IMR-90 (cell line): Measurements from ENCODE around the gene NNMT. TPM values are rescaled to one million over a fixed set of nuclear protein-coding genes. Genes with fewer than 3 reads are reported as not detected.

Experiments
- ATAC-seq: fragments of 200-7000 bp; cut with Tn5 transposase; 2 replicates; pipeline ENCODE4 v1.9.1; 2020; ENCODE audit warnings: low read depth, mild to moderate bottlenecking, moderate library complexity
- BruUV-seq: library from RNA; stranded (reverse); fragments of 400-500 nt; replicated peaks from 2 replicates; lab custom pipeline; 2021; lab: Mats Ljungman, UMichigan
- CTCF ChIA-PET: fragments of 300-600 bp; formaldehyde crosslinking; extraction: SDS; loops from one replicate; lab custom pipeline; 2021; ENCODE audit warnings: antibody characterized with exemption; lab: Yijun Ruan, JAX
- POLR2A ChIA-PET: fragments of 300-600 bp; sonication (Branson Sonifier 250); formaldehyde crosslinking; loops from one replicate; lab custom pipeline; 2022; ENCODE audit warnings: antibody characterized with exemption; ENCODE audit not compliant: unreplicated experiment; lab: Charles Lee
- DNase-seq: peaks from one replicate; pipeline ENCODE4 v3.0.0; 2013
- H2AFZ ChIP-seq: replicated peaks from 2 replicates; pipeline ENCODE3; 2013; ENCODE audit warnings: low read length, mild to moderate bottlenecking; ENCODE audit not compliant: poor library complexity
- H2AK5ac ChIP-seq: 2 replicates; pipeline ENCODE4 v1.6.1; 2013; ENCODE audit warnings: low read depth, low read length, inconsistent platforms
- H2AK9ac ChIP-seq: replicated peaks from 2 replicates; pipeline ENCODE3; 2013; ENCODE audit warnings: mild to moderate bottlenecking, low read depth, low read length, moderate library complexity; ENCODE audit not compliant: poor library complexity
- H2BK120ac ChIP-seq: 2 replicates; pipeline ENCODE4 v1.6.1; 2013; ENCODE audit warnings: low read depth, low read length, inconsistent platforms
- H2BK15ac ChIP-seq: 3 replicates; pipeline ENCODE4 v1.6.1; 2013; ENCODE audit warnings: low read depth, low read length, inconsistent platforms
- H2BK20ac ChIP-seq: 2 replicates; pipeline ENCODE4 v1.6.1; 2013; ENCODE audit warnings: low read depth, mild to moderate bottlenecking, inconsistent platforms, low read length, moderate library complexity
- H2BK5ac ChIP-seq: 2 replicates; pipeline ENCODE4 v1.6.1; 2013; ENCODE audit warnings: mild to moderate bottlenecking, low read depth, low read length, inconsistent platforms; ENCODE audit not compliant: poor library complexity, severe bottlenecking
- H3K14ac ChIP-seq: replicated peaks from 2 replicates; pipeline ENCODE4 v1.6.1; 2013; ENCODE audit warnings: low read depth, low read length, inconsistent platforms
- H3K18ac ChIP-seq: 2 replicates; pipeline ENCODE4 v1.6.1; 2013; ENCODE audit warnings: low read depth, low read length, control low read depth
- H3K23ac ChIP-seq: 2 replicates; pipeline ENCODE4 v1.6.1; 2013; ENCODE audit warnings: low read depth, low read length, inconsistent platforms
- H3K27ac ChIP-seq: 2 replicates; pipeline ENCODE4 v1.5.1; 2013; ENCODE audit warnings: mild to moderate bottlenecking, control low read depth, low read length; ENCODE audit not compliant: insufficient read depth
- H3K27me3 ChIP-seq: 2 replicates; pipeline ENCODE4 v1.6.1; 2013; ENCODE audit warnings: low read length; ENCODE audit not compliant: control insufficient read depth, insufficient read depth
- H3K36me3 ChIP-seq: 2 replicates; pipeline ENCODE4 v1.6.1; 2013; ENCODE audit warnings: low read length, mixed read lengths; ENCODE audit not compliant: control insufficient read depth, insufficient read depth
- H3K4ac ChIP-seq: 2 replicates; pipeline ENCODE4 v1.6.1; 2013; ENCODE audit warnings: low read depth, low read length, inconsistent platforms
- H3K4me1 ChIP-seq: 2 replicates; pipeline ENCODE4 v1.6.1; 2013; ENCODE audit warnings: low read length, mixed read lengths; ENCODE audit not compliant: control insufficient read depth, insufficient read depth
- H3K4me2 ChIP-seq: 2 replicates; pipeline ENCODE4 v1.6.1; 2013; ENCODE audit warnings: low read depth, mild to moderate bottlenecking, control low read depth, low read length, moderate library complexity
- H3K4me3 ChIP-seq: 2 replicates; pipeline ENCODE4 v1.5.1; 2013; ENCODE audit warnings: low read depth, mild to moderate bottlenecking, control low read depth, low read length, moderate library complexity; ENCODE audit not compliant: insufficient read depth
- H3K56ac ChIP-seq: 2 replicates; pipeline ENCODE4 v1.6.1; 2013; ENCODE audit warnings: low read length, inconsistent platforms; ENCODE audit not compliant: insufficient read depth; ENCODE audit errors: extremely low read depth
- H3K79me1 ChIP-seq, 2 experiments: 2 replicates each; pipeline ENCODE4 v1.6.1; 2013; ENCODE audit warnings: low read length in 2 of 2, inconsistent platforms in 1 of 2, low read depth in 1 of 2
- H3K9ac ChIP-seq: 2 replicates; pipeline ENCODE4 v1.6.1; 2013; ENCODE audit warnings: low read depth, low read length, control low read depth
- H3K9me1 ChIP-seq: 2 replicates; pipeline ENCODE4 v1.6.1; 2013; ENCODE audit warnings: low read length, inconsistent platforms; ENCODE audit not compliant: insufficient read depth
- H3K9me3 ChIP-seq: 2 replicates; pipeline ENCODE4 v1.6.1; 2013; ENCODE audit warnings: low read length; ENCODE audit not compliant: control insufficient read depth, insufficient read depth
- H4K20me1 ChIP-seq: 2 replicates; pipeline ENCODE4 v1.6.1; 2013; ENCODE audit warnings: low read length, inconsistent platforms; ENCODE audit not compliant: insufficient read depth
- H4K5ac ChIP-seq: 2 replicates; pipeline ENCODE4 v1.6.1; 2013; ENCODE audit warnings: mild to moderate bottlenecking, low read depth, low read length, control low read depth
- H4K8ac ChIP-seq, 2 experiments: 2 replicates each; pipeline ENCODE4 v1.6.1; 2013; ENCODE audit warnings: low read depth in 2 of 2, low read length in 2 of 2, control low read depth in 1 of 2, inconsistent platforms in 1 of 2
- H4K91ac ChIP-seq: 2 replicates; pipeline ENCODE4 v1.6.1; 2013; ENCODE audit warnings: low read depth, low read length, inconsistent platforms; ENCODE audit not compliant: insufficient read depth
- BHLHE40 ChIP-seq: fragments of 150-350 bp; IDR thresholded peaks from 2 replicates; pipeline ENCODE4 v1.6.1; 2016; ENCODE audit warnings: mild to moderate bottlenecking, low read depth, low read length
- CEBPB ChIP-seq: IDR thresholded peaks from 2 replicates; pipeline ENCODE4 v1.6.1; 2012; ENCODE audit warnings: low read depth, low read length, improper control_type of control experiment
- CHD1 ChIP-seq: IDR thresholded peaks from 2 replicates; pipeline ENCODE4 v1.6.1; 2012; ENCODE audit warnings: low read depth, low read length, improper control_type of control experiment
- CTCF ChIP-seq: conservative IDR thresholded peaks from 2 replicates; pipeline ENCODE4 v1.5.1; 2012; ENCODE audit warnings: mild to moderate bottlenecking, low read depth, low read length, improper control_type of control experiment
- ELK1 ChIP-seq: fragments of 150-350 bp; IDR thresholded peaks from 2 replicates; pipeline ENCODE4 v1.6.1; 2016; ENCODE audit warnings: low read depth, mild to moderate bottlenecking, low read length, moderate library complexity, borderline replicate concordance
- FOS ChIP-seq: fragments of 150-350 bp; IDR thresholded peaks from 2 replicates; pipeline ENCODE4 v1.6.1; 2016; ENCODE audit warnings: low read depth, low read length
- MAFK ChIP-seq: IDR thresholded peaks from 2 replicates; pipeline ENCODE4 v1.6.1; 2012; ENCODE audit warnings: low read depth, low read length, improper control_type of control experiment
- MAZ ChIP-seq: IDR thresholded peaks from 2 replicates; pipeline ENCODE4 v1.6.1; 2012; ENCODE audit warnings: low read depth, mild to moderate bottlenecking, low read length, improper control_type of control experiment, moderate library complexity, borderline replicate concordance
- MXI1 ChIP-seq: IDR thresholded peaks from 2 replicates; pipeline ENCODE4 v1.6.1; 2012; ENCODE audit warnings: low read depth, mild to moderate bottlenecking, low read length, moderate library complexity, borderline replicate concordance
- NFE2L2 ChIP-seq: fragments of 150-350 bp; IDR thresholded peaks from 2 replicates; pipeline ENCODE4 v1.6.1; 2016; ENCODE audit warnings: low read depth, mild to moderate bottlenecking, low read length
- POLR2A ChIP-seq: IDR thresholded peaks from 2 replicates; pipeline ENCODE4 v1.6.1; 2012; ENCODE audit warnings: mild to moderate bottlenecking, low read depth, low read length
- RAD21 ChIP-seq: IDR thresholded peaks from 2 replicates; pipeline ENCODE4 v1.6.1; 2012; ENCODE audit warnings: low read length, improper control_type of control experiment
- RCOR1 ChIP-seq: IDR thresholded peaks from 2 replicates; pipeline ENCODE4 v1.6.1; 2012; ENCODE audit warnings: mild to moderate bottlenecking, low read length, improper control_type of control experiment; ENCODE audit not compliant: insufficient replicate concordance
- RFX5 ChIP-seq: IDR thresholded peaks from 2 replicates; pipeline ENCODE4 v1.8.0; 2012; ENCODE audit warnings: low read depth, mild to moderate bottlenecking, low read length, moderate library complexity
- SMC3 ChIP-seq: fragments of 150-350 bp; IDR thresholded peaks from 2 replicates; pipeline ENCODE4 v1.6.1; 2016; ENCODE audit warnings: low read depth, mild to moderate bottlenecking, antibody characterized with exemption, low read length, moderate library complexity
- USF2 ChIP-seq: fragments of 150-350 bp; IDR thresholded peaks from 2 replicates; pipeline ENCODE4 v1.6.1; 2017; ENCODE audit warnings: mild to moderate bottlenecking, antibody characterized with exemption, low read length, low read depth
- WGBS, 2 experiments: methylation state at CpG; one replicate each; pipeline versions ENCODE4 v1.1.5 to v1.1.7; 2013; ENCODE audit warnings: missing lambda C conversion rate in 2 of 2; ENCODE audit not compliant: insufficient read length in 1 of 2; ENCODE audit errors: extremely low coverage in 2 of 2; 5-methylcytosine and 5-hydroxymethylcytosine counted together
- dilution Hi-C: fragments of 300-500 bp; cut with HindIII; formaldehyde crosslinking; loops from one replicate; pipeline ENCODE4 v1.14.3; 2018; ENCODE audit warnings: low sequenced_read_pairs; ENCODE audit not compliant: unreplicated experiment
- in situ Hi-C: fragments of 300-500 bp; cut with MboI; formaldehyde crosslinking; loops from 3 replicates; pipeline ENCODE4 v1.14.3; 2019; ENCODE audit warnings: low sequenced_read_pairs, inconsistent platforms, mixed read lengths
- intact Hi-C: fragments of 100-400 bp; cut with micrococcal nuclease; formaldehyde crosslinking; loops from 2 replicates; pipeline ENCODE4 v1.10.0; 2022
- polyA plus RNA-seq, 3 experiments: library from polyadenylated mRNA; depleted of rRNA; stranded (reverse); fragments of >200 nt; gene quantifications; 2 replicates each; pipeline ENCODE4 v1.2.3, GENCODE V29; 2012; ENCODE audit warnings: low replicate concordance in 1 of 3
- total RNA-seq: library from RNA; depleted of rRNA; stranded (reverse); fragments of >200 nt; gene quantifications from 2 replicates; pipeline ENCODE4 v1.2.3, GENCODE V29; 2012

The NNMT gene
- total and polyA plus RNA-seq, 2 of the 4 experiments (the other 2 are of a cell fraction), result 79.7 to 108 TPM

DNA sequence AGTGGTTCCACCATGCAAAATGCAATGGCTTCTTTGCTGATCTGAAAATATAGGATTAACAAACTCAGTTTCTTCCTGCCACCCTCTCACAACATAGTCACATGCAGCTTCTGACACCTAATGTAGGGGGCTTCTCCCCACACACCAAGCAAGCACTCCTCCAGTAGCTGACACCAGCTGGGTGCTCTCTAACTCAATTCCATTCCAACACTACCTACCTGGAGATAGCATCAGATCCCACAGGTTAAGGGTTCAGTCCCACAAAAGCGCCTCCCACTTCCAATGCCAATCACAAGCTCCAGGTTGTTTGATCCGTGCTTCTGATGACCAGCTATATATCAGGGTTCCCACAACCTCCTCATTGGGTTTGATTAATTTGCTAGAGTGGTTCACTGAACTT is 31.8 kb upstream of the NNMT start:
- dilution Hi-C loops, result no loop called here
- no peak overlapping the region for H3K9ac ChIP-seq
- H3K36me3 ChIP-seq, result no peaks in the 10 kb centered on the region
- in situ Hi-C loops, result loop anchor here (5.0 kb wide), 2 partner anchors 227 to 367 kb away; no protein-coding TSS in a partner anchor
- H2BK15ac ChIP-seq, result no peak overlapping the region
- no peak for ATAC-seq
- no peaks in the 10 kb centered on the region for H3K9me3 ChIP-seq
- no peaks in the 10 kb centered on the region for H3K4me1 ChIP-seq
- H2AK9ac ChIP-seq, result no peak overlapping the region
- no peak for TF ChIP-seq ELK1
- no peak for TF ChIP-seq MAZ
- no peak for TF ChIP-seq NFE2L2
- no peak for TF ChIP-seq MXI1
- TF ChIP-seq BHLHE40, result no peak
- TF ChIP-seq RFX5, result no peak
- TF ChIP-seq CHD1, result no peak
- no peak for TF ChIP-seq CTCF
- no peak for TF ChIP-seq RCOR1
- no peak for TF ChIP-seq SMC3
- no peak for TF ChIP-seq RAD21
- no peak for TF ChIP-seq POLR2A
- TF ChIP-seq CEBPB, result no peak
- TF ChIP-seq MAFK, result no peak
- no peak for TF ChIP-seq FOS
- no peak for TF ChIP-seq USF2
- H3K9me1 ChIP-seq, result no peaks in the 10 kb centered on the region
- H3K18ac ChIP-seq, result no peak overlapping the region
- no peak overlapping the region for H2AK5ac ChIP-seq
- H3K27me3 ChIP-seq, result peaks cover 37% of the 10 kb centered on the region
- no peak overlapping the region for H2AFZ ChIP-seq
- no peak overlapping the region for H3K27ac ChIP-seq
- no peak overlapping the region for H4K8ac ChIP-seq
- no TSS peak for BruUV-seq
- intact Hi-C loops, result loop anchor here (5.0 kb wide), 2 partner anchors 102 to 957 kb away; no protein-coding TSS in a partner anchor
- H3K23ac ChIP-seq, result no peak overlapping the region
- no peak overlapping the region for H3K4ac ChIP-seq
- no peak overlapping the region for H2BK5ac ChIP-seq
- H2BK20ac ChIP-seq, result no peak overlapping the region
- ChIA-PET CTCF (interaction anchor here (0.8 to 1.4 kb wide), 2 partner anchors 270 to 368 kb away, joined by 3 read pairs; no protein-coding TSS in a partner anchor), POLR2A (no interaction called here)
- no peaks in the 10 kb centered on the region for H4K20me1 ChIP-seq
- no peak for DNase-seq
- no peak overlapping the region; the same call in 1 of the 2 replicates for H3K56ac ChIP-seq
- no CpG with 5 or more reads among the region's 2 CpGs for WGBS, 2 experiments
- H3K14ac ChIP-seq, result no peak overlapping the region
- no peak overlapping the region for H3K4me2 ChIP-seq
- H4K91ac ChIP-seq, result no peak overlapping the region
- no peaks in the 10 kb centered on the region for H3K79me1 ChIP-seq
- no peak overlapping the region for H3K4me3 ChIP-seq
- no peak overlapping the region for H2BK120ac ChIP-seq
- no peak overlapping the region for H4K5ac ChIP-seq
